Panc1 (cell line): ENCODE results near the gene ZFYVE28. TPM values are rescaled to one million over a fixed set of nuclear protein-coding genes. Genes with fewer than 3 reads are reported as not detected.

Experiments used
- ATAC-seq: fragments of 200-7000 bp; cut with Tn5 transposase; 2 replicates; pipeline ENCODE4 v1.9.1; 2020; ENCODE audit warnings: mild to moderate bottlenecking, moderate library complexity
- BruUV-seq: library from RNA; stranded (reverse); fragments of 400-500 nt; replicated peaks from 2 replicates; lab custom pipeline; 2021; lab: Mats Ljungman, UMichigan
- CTCF ChIA-PET: fragments of 300-600 bp; sonication (Branson Sonifier 250); formaldehyde crosslinking; loops from one replicate; lab custom pipeline; 2022; ENCODE audit warnings: antibody characterized with exemption; lab: Charles Lee
- POLR2A ChIA-PET: fragments of 300-600 bp; sonication (Branson Sonifier 250); formaldehyde crosslinking; loops from one replicate; lab custom pipeline; 2022; ENCODE audit warnings: antibody characterized with exemption; lab: Charles Lee
- DNase-seq: peaks from one replicate; pipeline ENCODE4 v3.0.0-alpha.2; 2010; ENCODE audit warnings: low read depth, low spot score
- H3K27ac ChIP-seq: 2 replicates; pipeline ENCODE4 v1.5.1; 2011; ENCODE audit warnings: mild to moderate bottlenecking, low read length, inconsistent platforms
- H3K27me3 ChIP-seq: fragments of 200-500 bp; sonication (Bioruptor generic); 2 replicates; pipeline ENCODE4 v1.6.0; 2014; ENCODE audit warnings: low read length, inconsistent platforms; ENCODE audit not compliant: control insufficient read depth, insufficient read depth
- H3K36me3 ChIP-seq: fragments of 200-500 bp; sonication (Bioruptor generic); 2 replicates; pipeline ENCODE4 v1.5.1; 2014; ENCODE audit warnings: inconsistent platforms, mild to moderate bottlenecking, low read length, moderate library complexity; ENCODE audit not compliant: control insufficient read depth, insufficient read depth
- H3K4me1 ChIP-seq: 2 replicates; pipeline ENCODE4 v1.5.1; 2011; ENCODE audit warnings: inconsistent platforms, mild to moderate bottlenecking, low read length, moderate library complexity; ENCODE audit not compliant: control insufficient read depth, insufficient read depth
- H3K4me3 ChIP-seq, 2 experiments: 2 replicates each; pipeline ENCODE4 v1.5.1; 2011 to 2012; ENCODE audit warnings: low read depth in 2 of 2, low read length in 2 of 2, mild to moderate bottlenecking in 2 of 2, inconsistent platforms in 1 of 2, moderate library complexity in 1 of 2
- H3K9me3 ChIP-seq: fragments of 200-500 bp; sonication (Bioruptor generic); 2 replicates; pipeline ENCODE4 v1.5.1; 2014; ENCODE audit warnings: low read depth, mild to moderate bottlenecking, inconsistent platforms, low read length, moderate library complexity; ENCODE audit not compliant: control insufficient read depth, insufficient read depth
- CTCF ChIP-seq: fragments of 450-650 bp; IDR thresholded peaks from 2 replicates; pipeline ENCODE4 v1.5.1; 2017; ENCODE audit warnings: mild to moderate bottlenecking
- POLR2AphosphoS5 ChIP-seq: IDR thresholded peaks from 2 replicates; pipeline ENCODE4 v1.6.1; 2012; ENCODE audit warnings: mild to moderate bottlenecking, low read depth, low read length, moderate library complexity
- REST ChIP-seq, 2 experiments: IDR thresholded peaks; 2 replicates each; pipeline ENCODE4 v1.6.1; 2011 to 2012; ENCODE audit warnings: low read depth in 2 of 2, control low read depth in 1 of 2, low read length in 1 of 2, mild to moderate bottlenecking in 1 of 2, moderate library complexity in 1 of 2; ENCODE audit not compliant: insufficient read depth in 1 of 2
- SIN3A ChIP-seq: IDR thresholded peaks from 2 replicates; pipeline ENCODE4 v1.6.1; 2012; ENCODE audit warnings: low read depth, mild to moderate bottlenecking, low read length, moderate library complexity, borderline replicate concordance; ENCODE audit not compliant: insufficient read depth
- TCF7L2 ChIP-seq: IDR thresholded peaks from 2 replicates; pipeline ENCODE4 v1.6.1; 2011; ENCODE audit warnings: mild to moderate bottlenecking, low read depth, low read length, inconsistent platforms
- in situ Hi-C: cut with HindIII; loops from 2 replicates; pipeline ENCODE4 v1.10.0; 2016; ENCODE audit warnings: low sequenced_read_pairs, low pct_unique_long_range_greater_than_20kb
- intact Hi-C: fragments of 100-400 bp; cut with micrococcal nuclease; formaldehyde crosslinking; loops from one replicate; pipeline ENCODE4 v1.10.0; 2022; ENCODE audit not compliant: unreplicated experiment
- total RNA-seq: library from RNA; stranded (reverse); gene quantifications from one replicate; pipeline ENCODE4 v1.2.1, GENCODE V29; 2021; ENCODE audit not compliant: unreplicated experiment

ZFYVE28 gene
- total RNA-seq, 1 experiment from 2014 or later, result 11.9 TPM

- intact Hi-C loops (no loop called here), in situ Hi-C loops (no loop called here)
- H3K4me1 ChIP-seq, result no peaks in the 10 kb centered on the region
- CTCF ChIA-PET, result no interaction called here
- DNase-seq (no peak), ATAC-seq (no peak)
- H3K9me3 ChIP-seq, result no peaks in the 10 kb centered on the region
- H3K27me3 ChIP-seq, result no peaks in the 10 kb centered on the region
- POLR2A ChIA-PET, result no interaction called here
- H3K27ac ChIP-seq, result no peak overlapping the region
- no peaks in the 10 kb centered on the region for H3K36me3 ChIP-seq
- BruUV-seq, result no TSS peak
- no peak for TF ChIP-seq REST (IDR thresholded peaks at IDR 0.05; ENCODE audit: insufficient read depth in 1 of 2, low read depth in 2 of 2, low read length in 1 of 2)
- TF ChIP-seq SIN3A, result no peak
- TF ChIP-seq TCF7L2, result no peak
- TF ChIP-seq CTCF, result no peak
- TF ChIP-seq POLR2AphosphoS5, result no peak
- no peak overlapping the region for H3K4me3 ChIP-seq
Observed at GRCh38 chr4:2451036-2451520, 32.6 kb upstream of the ZFYVE28 start.

- no peaks in the 10 kb centered on the region for H3K36me3 ChIP-seq
- H3K27ac ChIP-seq, result no peak overlapping the region
- no peak overlapping the region for H3K4me3 ChIP-seq
- ATAC-seq (no peak), DNase-seq (no peak)
- POLR2A ChIA-PET, result no interaction called here
- CTCF ChIA-PET, result no interaction called here
- no TSS peak for BruUV-seq
- intact Hi-C loops (no loop called here), in situ Hi-C loops (no loop called here)
- TF ChIP-seq TCF7L2, result no peak
- TF ChIP-seq POLR2AphosphoS5, result no peak
- TF ChIP-seq REST (IDR thresholded peaks at IDR 0.05; ENCODE audit: insufficient read depth in 1 of 2, low read depth in 2 of 2, low read length in 1 of 2), result no peak
- TF ChIP-seq CTCF, result no peak
- TF ChIP-seq SIN3A, result no peak
- H3K27me3 ChIP-seq, result no peaks in the 10 kb centered on the region
- no peaks in the 10 kb centered on the region for H3K4me1 ChIP-seq
- no peaks in the 10 kb centered on the region for H3K9me3 ChIP-seq
Observed at GRCh38 chr4:2450394-2451035, 32.1 kb upstream of the ZFYVE28 start.
